Dermis blood vessel endothelial cell (primary cell): ENCODE results near the gene BCL6B. TPM values are rescaled to one million over a fixed set of nuclear protein-coding genes. Genes with fewer than 3 reads are reported as not detected.

Experiments used
- DNase-seq: peaks from one replicate; pipeline ENCODE4 v3.0.0; 2010
- total RNA-seq: library from RNA; depleted of rRNA; stranded (reverse); fragments of >200 nt; gene quantifications from 2 replicates; pipeline ENCODE4 v1.2.3, GENCODE V29; 2014

Gene BCL6B
- total RNA-seq, 1 donor from 2014 or later = 140 TPM

- DNase-seq = peak; percentile 34
These were observed 40.8 kb downstream of the BCL6B start for GRCh38 chr17:7063518-7064094.

- DNase-seq = no peak
These were observed 41.4 kb downstream of the BCL6B start for GRCh38 chr17:7064261-7064660.

- no peak for DNase-seq
These were observed 44.3 kb downstream of the BCL6B start for GRCh38 chr17:7067198-7067597.

GRCh38 chr17:7068268-7068667, 45.4 kb downstream of the BCL6B start:
- no peak for DNase-seq

- DNase-seq = no peak
These were observed 47.9 kb downstream of the BCL6B start for GRCh38 chr17:7070712-7071111.

DNA sequence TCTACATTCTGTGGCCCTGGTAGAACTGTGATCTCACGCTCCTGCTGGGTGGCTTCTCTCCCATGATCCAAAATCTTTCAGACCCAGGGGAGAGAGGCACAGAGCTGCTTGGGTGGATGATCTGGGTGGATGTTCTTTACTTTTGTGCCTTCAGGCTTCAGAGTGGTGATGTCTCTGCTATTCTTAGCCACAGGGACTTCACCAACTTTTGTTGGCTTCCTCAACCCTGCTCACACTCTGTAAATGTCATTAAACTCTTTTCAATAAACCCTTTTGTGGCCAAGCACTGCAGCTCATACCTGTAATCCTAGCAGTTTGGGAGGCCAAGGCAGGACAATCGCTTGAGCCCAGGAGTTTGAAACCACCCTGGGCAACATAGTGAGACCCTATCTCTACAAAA, 49.6 kb downstream of the BCL6B start:
- DNase-seq = no peak

GRCh38 chr17:7074931-7075330, 52.1 kb downstream of the BCL6B start:
- DNase-seq = no peak

DNA sequence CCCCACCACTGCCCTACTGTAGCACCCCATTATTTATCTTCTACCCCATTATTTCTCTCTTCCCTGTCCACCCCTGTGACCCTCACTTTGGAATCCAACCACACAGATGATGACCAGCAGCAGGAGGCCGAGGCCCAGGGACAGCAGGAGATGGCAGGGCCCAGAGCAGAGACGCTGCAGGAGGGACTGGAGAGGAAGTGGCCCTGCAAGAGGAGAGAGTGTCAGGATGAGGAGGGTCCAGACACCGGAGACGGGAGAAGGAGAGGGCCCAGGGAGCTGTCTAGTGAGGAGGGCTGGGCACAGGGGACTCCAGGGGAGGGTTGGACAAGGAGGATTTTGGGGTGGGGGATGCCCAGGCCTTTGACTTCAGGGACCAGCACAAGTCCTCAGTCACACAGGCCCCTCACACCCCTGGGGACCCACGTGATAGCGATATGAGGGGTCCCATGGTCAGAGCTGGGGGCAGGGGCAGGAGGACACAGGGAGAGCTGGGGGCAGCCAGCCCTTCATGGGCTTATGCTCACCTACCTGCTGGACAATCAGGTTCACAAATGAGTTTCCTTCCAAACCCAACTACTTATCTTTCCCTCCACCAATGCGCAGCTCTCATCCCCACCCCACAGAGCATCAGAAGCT, 55.2 kb downstream of the BCL6B start:
- DNase-seq = no peak

DNA sequence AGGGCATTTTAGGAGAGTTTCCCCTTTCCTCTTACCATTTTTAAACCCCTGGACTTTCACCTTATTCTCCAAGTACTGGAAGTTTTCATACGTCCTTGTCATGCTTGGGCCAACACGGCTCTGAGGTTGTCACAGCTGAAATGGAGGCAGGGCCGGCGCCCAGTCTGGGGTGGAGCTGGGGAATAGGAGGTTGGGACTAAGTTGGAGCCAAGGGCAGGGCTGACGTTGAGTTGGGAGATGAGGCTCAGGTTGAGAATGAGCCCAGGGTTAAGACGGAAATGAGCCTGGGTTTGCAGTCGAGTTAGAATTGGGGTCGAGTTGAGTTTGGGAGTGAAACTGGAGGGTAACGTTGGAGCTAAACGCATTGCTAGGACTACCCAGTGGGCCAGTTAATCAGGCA, 55.9 kb downstream of the BCL6B start:
- DNase-seq = no peak

Other genes starting within 250 kb of the BCL6B start
- 3.7 and 4.3 TPM in 2 replicates for gene FBXO39, start 246.8 kb upstream of the BCL6B start, total RNA-seq
- not detected in 2 replicates for gene TEKT1, start 191.3 kb upstream of the BCL6B start, total RNA-seq
- not detected in 2 replicates for gene ALOX12, start 27.0 kb upstream of the BCL6B start, total RNA-seq
- gene RNASEK, start 10.4 kb upstream of the BCL6B start, total RNA-seq = 28.1 and 47.9 TPM in 2 replicates
- gene SLC16A13, start 13.0 kb downstream of the BCL6B start, total RNA-seq = 1.7 and 2.2 TPM in 2 replicates
- 1.1 and 1.5 TPM in 2 replicates for gene SLC16A11, start 21.0 kb downstream of the BCL6B start, total RNA-seq
- gene CLEC10A, start 57.2 kb downstream of the BCL6B start, total RNA-seq = 0.60 and 1.5 TPM in 2 replicates
- not detected in 2 replicates for gene ASGR2, start 91.8 kb downstream of the BCL6B start, total RNA-seq
- gene ASGR1, start 156.3 kb downstream of the BCL6B start, total RNA-seq = 9.5 and 18.2 TPM in 2 replicates
- gene DLG4, start 196.8 kb downstream of the BCL6B start, total RNA-seq = 13.4 and 21.5 TPM in 2 replicates
- gene ACADVL, start 196.9 kb downstream of the BCL6B start, total RNA-seq = 196 and 385 TPM in 2 replicates
- gene DVL2, start 211.5 kb downstream of the BCL6B start, total RNA-seq = 32.8 and 45.7 TPM in 2 replicates
- gene PHF23, start 216.4 kb downstream of the BCL6B start, total RNA-seq = 41.4 and 42.8 TPM in 2 replicates
- gene GABARAP, start 219.4 kb downstream of the BCL6B start, total RNA-seq = 148 and 196 TPM in 2 replicates
- 25.2 and 56.5 TPM in 2 replicates for gene CTDNEP1, start 228.7 kb downstream of the BCL6B start, total RNA-seq
- 33.0 and 52.2 TPM in 2 replicates for gene ELP5, start 229.2 kb downstream of the BCL6B start, total RNA-seq
- 2.4 and 5.3 TPM in 2 replicates for gene CLDN7, start 239.4 kb downstream of the BCL6B start, total RNA-seq